Stromal cell of bone marrow (primary cell): Measurements from ENCODE around the gene ZNF490.
"Not testable (repeated sequence)": the region's sequence is repeated elsewhere in the genome, so short reads cannot be mapped to it uniquely, and the experiment has no call there.

Experiments used
- DNase-seq: peaks from one replicate; pipeline ENCODE4 v3.0.0-alpha.2; 2012; ENCODE audit warnings: low read depth

ZNF490 gene

GRCh38 chr19:12621253-12622024, 10.8 kb upstream of the ZNF490 start:
- DNase-seq, result not testable (repeated sequence)

GRCh38 chr19:12617646-12618045, 7.0 kb upstream of the ZNF490 start:
- no peak for DNase-seq

- peak; percentile 83 for DNase-seq
Measured at GRCh38 chr19:12611361-12611699, 717 bp upstream of the ZNF490 start.

GRCh38 chr19:12607631-12608030, 3.0 kb downstream of the ZNF490 start:
- no peak for DNase-seq

- DNase-seq, result no peak
Measured at GRCh38 chr19:12606796-12607195, 3.8 kb downstream of the ZNF490 start.

GRCh38 chr19:12603714-12604113, 6.9 kb downstream of the ZNF490 start:
- no peak for DNase-seq

- no peak for DNase-seq
Measured at GRCh38 chr19:12597594-12597993, 13.0 kb downstream of the ZNF490 start.

GRCh38 chr19:12596927-12597548, 13.6 kb downstream of the ZNF490 start:
- no peak for DNase-seq

- no peak for DNase-seq
Measured at GRCh38 chr19:12596485-12596884, 14.1 kb downstream of the ZNF490 start.

GRCh38 chr19:12581100-12581499, 29.5 kb downstream of the ZNF490 start:
- DNase-seq, result no peak

- DNase-seq, result no peak
Measured at GRCh38 chr19:12580180-12580694, 30.4 kb downstream of the ZNF490 start.

- no peak for DNase-seq
Measured at GRCh38 chr19:12578641-12579040, 32.0 kb downstream of the ZNF490 start.

GRCh38 chr19:12574036-12574435, 36.6 kb downstream of the ZNF490 start:
- no peak for DNase-seq

GRCh38 chr19:12567951-12568350, 42.7 kb downstream of the ZNF490 start:
- no peak for DNase-seq

GRCh38 chr19:12566380-12566779, 44.2 kb downstream of the ZNF490 start:
- DNase-seq, result not testable (repeated sequence)

GRCh38 chr19:12564016-12564664, 46.5 kb downstream of the ZNF490 start:
- DNase-seq, result peak; percentile 76

- no peak for DNase-seq
Measured at GRCh38 chr19:12555456-12555930, 55.1 kb downstream of the ZNF490 start.

GRCh38 chr19:12551060-12551832, 59.4 kb downstream of the ZNF490 start, which contains the start of gene ZNF564:
Gene ZNF564, minus strand, starts transcription at chr19:12551482. Its CDS starts 150 bp downstream, at chr19:12551332.
- peak; percentile 97 for DNase-seq

- DNase-seq, result no peak
Measured at GRCh38 chr19:12546903-12547302, 63.7 kb downstream of the ZNF490 start.

- no peak for DNase-seq
Measured at GRCh38 chr19:12546068-12546467, 64.5 kb downstream of the ZNF490 start.

- no peak for DNase-seq
Measured at GRCh38 chr19:12545267-12545666, 65.3 kb downstream of the ZNF490 start.

- no peak for DNase-seq
Measured at GRCh38 chr19:12544401-12544876, 66.2 kb downstream of the ZNF490 start.
